NB4 (cell line): Measurements from ENCODE around the gene IL17RB.

Experiments used
- MYC ChIP-seq: IDR thresholded peaks from 2 replicates; pipeline ENCODE4 v1.6.1; 2011; ENCODE audit warnings: low read depth, low read length
- POLR2A ChIP-seq: IDR thresholded peaks from 2 replicates; pipeline ENCODE4 v1.6.1; 2011; ENCODE audit warnings: mild to moderate bottlenecking; ENCODE audit not compliant: insufficient read length; ENCODE audit errors: extremely low read depth
- TF ChIP-seq, protein P1 (sequence below): IDR thresholded peaks from one replicate; pipeline ENCODE4 v1.5.1; 2012; ENCODE audit warnings: low read depth, low read length

DNA sequence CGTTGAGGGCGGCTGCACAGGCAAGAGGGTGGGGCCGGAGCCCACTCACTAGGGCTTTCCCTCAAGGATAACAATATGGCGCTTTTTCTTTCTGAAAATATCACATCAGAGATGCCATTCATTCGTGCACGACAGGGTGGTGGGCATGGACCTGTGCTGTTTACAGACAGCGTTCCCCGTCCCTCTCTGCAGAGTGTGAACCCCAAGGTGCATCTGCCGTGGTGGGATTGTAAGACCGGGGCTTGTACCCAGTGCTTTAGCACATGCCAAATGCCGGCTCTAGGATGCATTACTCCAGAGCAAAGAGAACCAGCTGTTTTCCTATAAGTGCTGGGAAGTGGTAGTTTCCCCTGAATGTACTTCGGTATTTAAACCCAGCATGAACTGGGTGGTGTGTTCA lies 37.1 kb upstream of the IL17RB start:
- TF ChIP-seq POLR2A: no peak
- TF ChIP-seq, protein P1, sequence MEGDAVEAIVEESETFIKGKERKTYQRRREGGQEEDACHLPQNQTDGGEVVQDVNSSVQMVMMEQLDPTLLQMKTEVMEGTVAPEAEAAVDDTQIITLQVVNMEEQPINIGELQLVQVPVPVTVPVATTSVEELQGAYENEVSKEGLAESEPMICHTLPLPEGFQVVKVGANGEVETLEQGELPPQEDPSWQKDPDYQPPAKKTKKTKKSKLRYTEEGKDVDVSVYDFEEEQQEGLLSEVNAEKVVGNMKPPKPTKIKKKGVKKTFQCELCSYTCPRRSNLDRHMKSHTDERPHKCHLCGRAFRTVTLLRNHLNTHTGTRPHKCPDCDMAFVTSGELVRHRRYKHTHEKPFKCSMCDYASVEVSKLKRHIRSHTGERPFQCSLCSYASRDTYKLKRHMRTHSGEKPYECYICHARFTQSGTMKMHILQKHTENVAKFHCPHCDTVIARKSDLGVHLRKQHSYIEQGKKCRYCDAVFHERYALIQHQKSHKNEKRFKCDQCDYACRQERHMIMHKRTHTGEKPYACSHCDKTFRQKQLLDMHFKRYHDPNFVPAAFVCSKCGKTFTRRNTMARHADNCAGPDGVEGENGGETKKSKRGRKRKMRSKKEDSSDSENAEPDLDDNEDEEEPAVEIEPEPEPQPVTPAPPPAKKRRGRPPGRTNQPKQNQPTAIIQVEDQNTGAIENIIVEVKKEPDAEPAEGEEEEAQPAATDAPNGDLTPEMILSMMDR: no peak
- no peak for TF ChIP-seq MYC
